Kidney capillary endothelial cell (primary cell): ENCODE data around the gene SCN5A.
A peak's percentile ranks its signal among the peaks of the same experiment; 100 is the strongest.

ENCODE experiments used
- DNase-seq: peaks from one replicate; pipeline ENCODE4 v3.0.0-alpha.2; 2018; ENCODE audit warnings: low spot score

The SCN5A gene

GRCh38 chr3:38649500-38650247 is at the start of gene SCN5A:
TSS of gene SCN5A (minus strand) at chr3:38649687. CDS start at chr3:38633307, 16,380 bp downstream.
- DNase-seq, result no peak

GRCh38 chr3:38698760-38699159 is 49.3 kb upstream of the SCN5A start:
- no peak for DNase-seq

- no peak for DNase-seq
These were observed 48.6 kb upstream of the SCN5A start for GRCh38 chr3:38698061-38698460.

- DNase-seq, result no peak
These were observed 46.5 kb upstream of the SCN5A start for GRCh38 chr3:38696034-38696433.

GRCh38 chr3:38690185-38690584 is 40.7 kb upstream of the SCN5A start:
- peak; percentile 27 for DNase-seq

- DNase-seq, result peak; percentile 9
These were observed 40.3 kb upstream of the SCN5A start for GRCh38 chr3:38689774-38690173.

GRCh38 chr3:38689346-38689745 is 39.9 kb upstream of the SCN5A start:
- DNase-seq, result no peak

- no peak for DNase-seq
These were observed 37.8 kb upstream of the SCN5A start for GRCh38 chr3:38687321-38687720.

- no peak for DNase-seq
These were observed 35.1 kb upstream of the SCN5A start for GRCh38 chr3:38684546-38684945.

GRCh38 chr3:38669668-38670067 is 20.2 kb upstream of the SCN5A start:
- no peak for DNase-seq

GRCh38 chr3:38662544-38662943 is 13.1 kb upstream of the SCN5A start:
- DNase-seq, result no peak

- DNase-seq, result no peak
These were observed 9.4 kb upstream of the SCN5A start for GRCh38 chr3:38658841-38659240.

- DNase-seq, result no peak
These were observed 7.9 kb upstream of the SCN5A start for GRCh38 chr3:38657369-38657768.

- DNase-seq, result no peak
These were observed 6.3 kb upstream of the SCN5A start for GRCh38 chr3:38655708-38656300.

- DNase-seq, result no peak
These were observed 4.4 kb upstream of the SCN5A start for GRCh38 chr3:38653685-38654537.

- no peak for DNase-seq
These were observed 3.4 kb upstream of the SCN5A start for GRCh38 chr3:38652934-38653333.

GRCh38 chr3:38651153-38651789 is 1.8 kb upstream of the SCN5A start:
- DNase-seq, result peak; percentile 60

GRCh38 chr3:38650248-38650951 is 913 bp upstream of the SCN5A start:
- no peak for DNase-seq

GRCh38 chr3:38648659-38649499 is 608 bp downstream of the SCN5A start:
- DNase-seq, result no peak

- no peak for DNase-seq
These were observed 1.3 kb downstream of the SCN5A start for GRCh38 chr3:38648024-38648658.
